OCI-LY1 (cell line): ENCODE measurements around the gene AATK.
"Not testable (repeated sequence)": the region's sequence is repeated elsewhere in the genome, so short reads cannot be mapped to it uniquely, and the experiment has no call there.

Experiments
- H2AFZ ChIP-seq: fragments of 200-600 bp; sonication (generic), shearing (Covaris generic); 2 replicates; pipeline ENCODE4 v1.6.0; 2014; ENCODE audit warnings: antibody characterized with exemption, mild to moderate bottlenecking, low read length
- H3F3A ChIP-seq: fragments of 200-600 bp; sonication (generic), shearing (Covaris generic); 2 replicates; pipeline ENCODE4 v1.6.0; 2014; ENCODE audit warnings: mild to moderate bottlenecking, antibody characterized with exemption, low read length, moderate library complexity; ENCODE audit not compliant: insufficient read depth
- H3K27ac ChIP-seq: fragments of 200-600 bp; sonication (generic); 2 replicates; pipeline ENCODE4 v1.5.1; 2014; ENCODE audit warnings: low read length, mixed run types, mild to moderate bottlenecking, low read depth; ENCODE audit not compliant: poor library complexity, severe bottlenecking
- H3K27me3 ChIP-seq: fragments of 200-600 bp; sonication (generic); 2 replicates; pipeline ENCODE4 v1.6.0; 2014; ENCODE audit warnings: antibody characterized with exemption, mild to moderate bottlenecking, low read length, moderate library complexity; ENCODE audit not compliant: insufficient read depth
- H3K36me3 ChIP-seq: fragments of 200-600 bp; sonication (generic); 2 replicates; pipeline ENCODE4 v1.6.1; 2014; ENCODE audit warnings: mild to moderate bottlenecking, antibody characterized with exemption, low read length, moderate library complexity, mixed read lengths; ENCODE audit not compliant: insufficient read depth
- H3K4me1 ChIP-seq: fragments of 200-600 bp; sonication (generic); 2 replicates; pipeline ENCODE4 v1.5.1; 2014; ENCODE audit warnings: mild to moderate bottlenecking, low read length, moderate library complexity; ENCODE audit not compliant: insufficient read depth, severe bottlenecking
- H3K4me2 ChIP-seq: fragments of 200-600 bp; sonication (generic), shearing (Covaris generic); 2 replicates; pipeline ENCODE4 v1.6.1; 2014; ENCODE audit warnings: low read length
- H3K4me3 ChIP-seq: fragments of 200-600 bp; sonication (generic); 2 replicates; pipeline ENCODE4 v1.5.1; 2014; ENCODE audit warnings: low read length, low read depth, mild to moderate bottlenecking, mixed read lengths; ENCODE audit not compliant: poor library complexity, severe bottlenecking
- H3K79me2 ChIP-seq: fragments of 200-600 bp; shearing (Covaris generic); 2 replicates; pipeline ENCODE4 v1.6.1; 2016; ENCODE audit warnings: mixed run types, low read length, mixed read lengths; ENCODE audit not compliant: insufficient read depth
- H3K9ac ChIP-seq: fragments of 200-600 bp; sonication (generic), shearing (Covaris generic); 2 replicates; pipeline ENCODE4 v1.6.1; 2014; ENCODE audit warnings: mild to moderate bottlenecking, low read length, mixed read lengths
- H3K9me2 ChIP-seq: fragments of 200-600 bp; sonication (generic), shearing (Covaris generic); 2 replicates; pipeline ENCODE4 v1.6.1; 2014; ENCODE audit warnings: low read depth, mild to moderate bottlenecking, low read length, mixed read lengths
- H3K9me3 ChIP-seq: fragments of 200-600 bp; shearing (Covaris generic); 2 replicates; pipeline ENCODE4 v1.6.1; 2014; ENCODE audit warnings: low read length, mixed read lengths
- H4K20me1 ChIP-seq: fragments of 200-600 bp; sonication (generic), shearing (Covaris generic); 2 replicates; pipeline ENCODE4 v1.6.0; 2016; ENCODE audit warnings: mild to moderate bottlenecking, low read length; ENCODE audit not compliant: insufficient read depth
- CTCF ChIP-seq: fragments of 200-600 bp; sonication (generic), shearing (Covaris generic); IDR thresholded peaks from 2 replicates; pipeline ENCODE4 v1.5.1; 2017; ENCODE audit warnings: mild to moderate bottlenecking, antibody characterized with exemption, low read length, moderate library complexity, mixed read lengths
- EZH2 ChIP-seq: fragments of 200-600 bp; sonication (generic), shearing (Covaris generic); IDR thresholded peaks from 2 replicates; pipeline ENCODE4 v1.8.0; 2017; ENCODE audit warnings: borderline replicate concordance, mixed run types, mild to moderate bottlenecking, antibody characterized with exemption, low read length, moderate library complexity, mixed read lengths

Gene AATK

DNA sequence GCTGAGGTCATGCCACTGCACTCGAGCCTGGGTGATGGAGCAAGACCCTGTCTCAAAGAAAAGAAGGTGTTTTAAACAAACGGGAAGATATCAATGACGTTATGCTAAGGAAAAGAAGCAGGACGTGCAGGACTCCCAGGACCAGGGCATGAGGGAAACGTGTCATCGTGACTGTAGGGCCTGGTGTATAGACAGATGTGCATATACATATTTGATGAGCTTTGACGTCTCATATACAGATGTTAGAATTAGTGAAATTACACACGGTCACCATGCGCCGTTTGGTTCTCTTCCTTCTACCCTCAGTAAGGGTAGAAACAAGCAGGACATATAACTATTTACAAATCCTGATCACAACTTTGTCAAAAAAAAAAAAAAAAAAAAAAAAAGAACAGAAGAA lies 18.3 kb downstream of the AATK start:
- Histone ChIP-seq H3K9me2 (no peaks in the 10 kb centered on the region), H3K9me3 (no peaks in the 10 kb centered on the region), H3K4me2 (no peak overlapping the region), H3K27ac (no peak overlapping the region), H3K4me1 (no peaks in the 10 kb centered on the region), H2AFZ (no peak overlapping the region), H3F3A (no peaks in the 10 kb centered on the region), H3K4me3 (no peak overlapping the region), H3K9ac (no peak overlapping the region), H3K27me3 (peaks cover 4% of the 10 kb centered on the region; the same call in 1 of the 2 replicates), H4K20me1 (no peaks in the 10 kb centered on the region), H3K79me2 (no peaks in the 10 kb centered on the region), H3K36me3 (no peaks in the 10 kb centered on the region)
- TF ChIP-seq EZH2 (no peak), CTCF (no peak)

DNA sequence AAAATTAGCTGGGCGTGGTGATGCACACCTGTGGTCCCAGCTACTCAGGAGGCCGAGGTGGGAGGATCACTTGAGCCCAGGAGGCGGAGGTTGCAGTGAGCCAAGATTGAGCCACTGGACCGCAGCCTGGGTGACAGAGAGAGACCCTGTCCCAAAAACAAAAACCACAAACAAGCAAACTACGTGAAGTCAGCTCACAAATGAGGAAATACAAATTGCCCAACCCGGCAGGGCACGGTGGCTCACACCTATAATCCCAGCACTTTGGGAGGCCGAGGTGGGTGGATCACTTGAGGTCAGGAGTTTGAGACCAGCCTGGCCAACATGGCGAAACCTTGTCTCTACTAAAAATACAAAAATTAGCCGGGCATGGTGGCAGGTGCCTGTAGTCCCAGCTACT lies 19.8 kb downstream of the AATK start:
- H3K9me3 ChIP-seq = not testable (repeated sequence)

GRCh38 chr17:81144423-81144781 lies 21.6 kb downstream of the AATK start:
- H3K9ac ChIP-seq = no peak overlapping the region
- no peak overlapping the region for H2AFZ ChIP-seq
- H3K27ac ChIP-seq = no peak overlapping the region
- no peaks in the 10 kb centered on the region for H4K20me1 ChIP-seq
- no peaks in the 10 kb centered on the region for H3K79me2 ChIP-seq
- no peaks in the 10 kb centered on the region for H3K36me3 ChIP-seq
- no peaks in the 10 kb centered on the region for H3K9me2 ChIP-seq
- no peak for TF ChIP-seq EZH2
- no peak for TF ChIP-seq CTCF
- no peaks in the 10 kb centered on the region for H3K4me1 ChIP-seq
- H3F3A ChIP-seq = no peaks in the 10 kb centered on the region
- H3K4me3 ChIP-seq = no peak overlapping the region
- H3K4me2 ChIP-seq = no peak overlapping the region
- peaks cover 4% of the 10 kb centered on the region; the same call in 1 of the 2 replicates for H3K27me3 ChIP-seq
- no peaks in the 10 kb centered on the region for H3K9me3 ChIP-seq

More for the DNA sequence above, 19.8 kb downstream of the AATK start:
- not testable (repeated sequence) for H3K27me3 ChIP-seq, H4K20me1 ChIP-seq, H2AFZ ChIP-seq, H3K4me3 ChIP-seq, H3K27ac ChIP-seq, H3K4me2 ChIP-seq, H3K9me2 ChIP-seq, H3K9ac ChIP-seq, H3F3A ChIP-seq, H3K4me1 ChIP-seq, H3K79me2 ChIP-seq, H3K36me3 ChIP-seq

DNA sequence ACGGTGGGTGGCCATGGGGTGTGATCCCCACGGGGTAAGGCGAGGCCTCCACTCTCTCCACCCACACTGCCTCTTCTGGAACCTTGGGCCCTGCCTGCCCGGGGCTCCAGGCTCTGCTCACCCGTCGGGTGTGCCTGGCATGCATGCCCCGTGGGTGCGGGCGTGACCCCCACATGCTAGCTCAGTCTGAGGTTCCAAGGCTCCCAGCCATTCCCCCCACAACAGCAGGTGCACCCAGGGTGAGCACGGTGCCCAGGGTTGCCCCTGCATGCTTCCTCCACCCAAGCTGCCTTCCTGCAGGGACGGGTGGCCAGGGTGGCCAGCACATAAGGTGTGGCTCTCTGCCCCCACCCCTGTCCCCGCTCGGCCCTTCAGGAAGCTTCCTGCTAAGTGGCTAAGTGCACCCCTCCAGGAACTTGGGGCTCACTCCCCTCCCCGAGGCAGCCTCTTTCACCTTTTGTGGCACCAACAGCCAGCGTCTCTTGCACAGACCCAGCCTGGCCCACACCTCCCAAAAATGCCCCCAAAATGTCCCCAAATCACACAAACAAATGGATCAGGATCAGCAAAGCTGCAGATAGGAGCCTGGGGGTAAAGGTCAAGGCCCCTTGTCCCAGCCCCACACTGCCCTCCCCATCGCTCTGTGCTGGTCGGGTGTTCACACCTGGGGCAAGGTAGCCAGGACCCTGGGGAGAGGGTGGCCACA lies 22.2 kb downstream of the AATK start:
- no peak overlapping the region for H3K4me2 ChIP-seq
- H3K27me3 ChIP-seq = peaks cover 4% of the 10 kb centered on the region; the same call in 1 of the 2 replicates
- no peaks in the 10 kb centered on the region for H3F3A ChIP-seq
- H3K36me3 ChIP-seq = no peaks in the 10 kb centered on the region
- no peak overlapping the region for H3K9ac ChIP-seq
- no peaks in the 10 kb centered on the region for H3K4me1 ChIP-seq
- H4K20me1 ChIP-seq = no peaks in the 10 kb centered on the region
- H2AFZ ChIP-seq = no peak overlapping the region
- no peaks in the 10 kb centered on the region for H3K9me2 ChIP-seq
- H3K4me3 ChIP-seq = no peak overlapping the region
- H3K79me2 ChIP-seq = no peaks in the 10 kb centered on the region
- no peak overlapping the region for H3K27ac ChIP-seq
- H3K9me3 ChIP-seq = no peaks in the 10 kb centered on the region
- no peak for TF ChIP-seq CTCF
- TF ChIP-seq EZH2 = no peak
